Testis (tissue), 2 donors: ENCODE data around the gene SIKE1.

Experiments used
- CTCF ChIP-seq, 3 experiments: fragments of 450-650 bp in 2 of 3; fragments of 200-600 bp in 1 of 3; sonication (generic) in 1 of 3; IDR thresholded peaks; one replicate each; pipeline ENCODE4 v1.5.1; 2016 to 2019; ENCODE audit warnings: antibody characterized with exemption in 3 of 3, mild to moderate bottlenecking in 2 of 3, moderate library complexity in 1 of 3
- POLR2A ChIP-seq: fragments of 450-650 bp; IDR thresholded peaks from one replicate; pipeline ENCODE4 v1.6.1; 2017; ENCODE audit warnings: antibody characterized with exemption, mild to moderate bottlenecking, moderate library complexity

- TF ChIP-seq CTCF (IDR thresholded peaks at IDR 0.05) (no peak), POLR2A (no peak)
These were observed 33.9 kb downstream of the SIKE1 start for GRCh38 chr1:114746450-114747121.
